B cell (primary cell): Measurements from ENCODE around the gene CFHR3.
"Not testable (repeated sequence)": the region's sequence is repeated elsewhere in the genome, so short reads cannot be mapped to it uniquely, and the experiment has no call there.

ENCODE experiments used
- EZH2 ChIP-seq: IDR thresholded peaks from 2 replicates; pipeline ENCODE4 v1.6.1; 2012; ENCODE audit warnings: borderline replicate concordance, low read depth, mild to moderate bottlenecking, moderate library complexity, low read length; ENCODE audit not compliant: insufficient read depth, poor library complexity, severe bottlenecking
- TF ChIP-seq, protein P1 (sequence below): fragments of 200-600 bp; IDR thresholded peaks from one replicate; pipeline ENCODE4 v1.8.0; 2022; ENCODE audit warnings: antibody characterized with exemption, mild to moderate bottlenecking

DNA sequence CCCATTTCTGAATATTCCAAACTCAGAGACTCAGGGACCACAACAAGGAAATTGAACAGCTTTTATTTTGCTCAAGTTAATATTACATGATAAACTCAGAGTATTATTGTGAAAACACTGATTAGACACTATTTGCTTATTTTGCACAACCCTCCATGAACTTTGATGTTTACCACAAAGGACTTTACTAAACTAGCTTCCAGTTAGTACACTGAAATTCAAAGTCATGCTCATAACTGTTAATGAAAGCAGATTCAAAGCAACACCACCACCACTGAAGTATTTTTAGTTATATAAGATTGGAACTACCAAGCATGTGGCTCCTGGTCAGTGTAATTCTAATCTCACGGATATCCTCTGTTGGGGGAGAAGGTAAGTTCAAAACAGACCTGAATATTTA lies 44.9 kb downstream of the CFHR3 start, which contains the start of gene CFHR1:
- TF ChIP-seq, protein P1, sequence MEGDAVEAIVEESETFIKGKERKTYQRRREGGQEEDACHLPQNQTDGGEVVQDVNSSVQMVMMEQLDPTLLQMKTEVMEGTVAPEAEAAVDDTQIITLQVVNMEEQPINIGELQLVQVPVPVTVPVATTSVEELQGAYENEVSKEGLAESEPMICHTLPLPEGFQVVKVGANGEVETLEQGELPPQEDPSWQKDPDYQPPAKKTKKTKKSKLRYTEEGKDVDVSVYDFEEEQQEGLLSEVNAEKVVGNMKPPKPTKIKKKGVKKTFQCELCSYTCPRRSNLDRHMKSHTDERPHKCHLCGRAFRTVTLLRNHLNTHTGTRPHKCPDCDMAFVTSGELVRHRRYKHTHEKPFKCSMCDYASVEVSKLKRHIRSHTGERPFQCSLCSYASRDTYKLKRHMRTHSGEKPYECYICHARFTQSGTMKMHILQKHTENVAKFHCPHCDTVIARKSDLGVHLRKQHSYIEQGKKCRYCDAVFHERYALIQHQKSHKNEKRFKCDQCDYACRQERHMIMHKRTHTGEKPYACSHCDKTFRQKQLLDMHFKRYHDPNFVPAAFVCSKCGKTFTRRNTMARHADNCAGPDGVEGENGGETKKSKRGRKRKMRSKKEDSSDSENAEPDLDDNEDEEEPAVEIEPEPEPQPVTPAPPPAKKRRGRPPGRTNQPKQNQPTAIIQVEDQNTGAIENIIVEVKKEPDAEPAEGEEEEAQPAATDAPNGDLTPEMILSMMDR: not testable (repeated sequence)
- TF ChIP-seq EZH2: not testable (repeated sequence)
